Gastrocnemius medialis (tissue), 4 donors: ENCODE results near the gene USP21.

Source experiments
- CTCF ChIP-seq, 5 experiments: fragments of 450-650 bp in 3 of 5; fragments of 200-600 bp in 2 of 5; sonication (generic) in 2 of 5; IDR thresholded peaks in 4 of 5; conservative IDR thresholded peaks in 1 of 5; 1 replicate in 4 of 5; 2 replicates in 1 of 5; pipeline ENCODE4 v1.5.1; 2016 to 2019; ENCODE audit warnings: antibody characterized with exemption in 5 of 5, mild to moderate bottlenecking in 3 of 5, moderate library complexity in 3 of 5
- POLR2A ChIP-seq, 2 donors: fragments of 450-650 bp; IDR thresholded peaks; one replicate each; pipeline ENCODE4 v1.6.1; 2017; ENCODE audit warnings: antibody characterized with exemption in 2 of 2, mild to moderate bottlenecking in 2 of 2, moderate library complexity in 2 of 2

- TF ChIP-seq POLR2A (IDR thresholded peaks at IDR 0.05) (peak; percentile 91 to 94), CTCF (IDR thresholded peaks at IDR 0.05 in 4 of 5, conservative IDR thresholded peaks at IDR 0.05 in 1 of 5) (no peak)
Measured at GRCh38 chr1:161117759-161118581, 41.3 kb upstream of the USP21 start, which contains the start of the genes NIT1 and PFDN2.
